Heart left ventricle (tissue), 13 donors: ENCODE results near the gene ARHGAP26.

Source experiments
- POLR2A ChIP-seq, 2 donors: fragments of 450-650 bp; IDR thresholded peaks; one replicate each; pipeline ENCODE4 v1.6.1; 2017; ENCODE audit warnings: antibody characterized with exemption in 2 of 2, mild to moderate bottlenecking in 2 of 2, moderate library complexity in 2 of 2
- TF ChIP-seq, protein P1 (sequence below), 12 donors: fragments of 200-600 bp; sonication (generic) in 4 of 12; IDR thresholded peaks; one replicate each; pipeline versions ENCODE4 v1.5.0 to v1.8.0; 2018 to 2022; ENCODE audit warnings: antibody characterized with exemption in 12 of 12, mild to moderate bottlenecking in 5 of 12
- donor health status: ischemic (EF 13 %, LVEDD 7.1; RV severe dilation, severe dysfunction).
- donor health status: DM: no; HTN: yes; CAD: no.
- donor health status: DM: no; HTN: no; CAD: no.
- donor health status: ischemic (EF 25% LVEDD 6.9; RV normal size, moderate dysfunction).
- donor health status: ischemic (EF 25% LVEDD 5.7; RV mildly dilated, moderate dysfunction).
- donor health status: ischemic (EF 35%, LVEDD 5.7; RV mildly dilated, moderate dysfunction).
- donor health status: nonischemic (EF 11% LVEDD 7.7; RV severe dilation, severe dysfunction).
- donor health status: DM: yes; HTN: yes; CAD: no.
- donor health status: PGD.
- donor health status: ischemic (EF 29% LVEDD 5.4; RV normal size, mild dysfunction).
- donor health status: nonischemic (EF 23%, LVEDD 6.1; RV moderate dilation, normal function).

DNA sequence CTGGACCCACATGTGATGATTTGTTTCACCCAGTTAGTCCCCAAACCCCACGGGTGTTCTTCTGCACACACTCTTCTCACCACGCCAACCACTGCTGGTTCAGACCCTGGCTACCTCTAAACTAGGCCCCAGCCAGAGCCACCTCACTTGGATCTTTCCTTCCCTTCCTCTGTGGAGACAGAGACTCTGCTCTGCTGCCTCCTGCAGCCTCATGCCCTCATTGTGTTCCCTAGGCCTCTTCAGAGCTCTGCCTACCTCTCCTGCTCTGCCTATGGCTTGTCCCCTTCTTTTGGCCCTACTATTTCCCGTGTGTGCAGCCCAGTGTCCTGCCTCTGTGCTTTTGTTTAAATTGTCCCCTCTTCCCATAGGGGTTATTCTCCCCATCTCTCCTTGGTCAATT is 79.7 kb downstream of the ARHGAP26 start:
- TF ChIP-seq, protein P1, sequence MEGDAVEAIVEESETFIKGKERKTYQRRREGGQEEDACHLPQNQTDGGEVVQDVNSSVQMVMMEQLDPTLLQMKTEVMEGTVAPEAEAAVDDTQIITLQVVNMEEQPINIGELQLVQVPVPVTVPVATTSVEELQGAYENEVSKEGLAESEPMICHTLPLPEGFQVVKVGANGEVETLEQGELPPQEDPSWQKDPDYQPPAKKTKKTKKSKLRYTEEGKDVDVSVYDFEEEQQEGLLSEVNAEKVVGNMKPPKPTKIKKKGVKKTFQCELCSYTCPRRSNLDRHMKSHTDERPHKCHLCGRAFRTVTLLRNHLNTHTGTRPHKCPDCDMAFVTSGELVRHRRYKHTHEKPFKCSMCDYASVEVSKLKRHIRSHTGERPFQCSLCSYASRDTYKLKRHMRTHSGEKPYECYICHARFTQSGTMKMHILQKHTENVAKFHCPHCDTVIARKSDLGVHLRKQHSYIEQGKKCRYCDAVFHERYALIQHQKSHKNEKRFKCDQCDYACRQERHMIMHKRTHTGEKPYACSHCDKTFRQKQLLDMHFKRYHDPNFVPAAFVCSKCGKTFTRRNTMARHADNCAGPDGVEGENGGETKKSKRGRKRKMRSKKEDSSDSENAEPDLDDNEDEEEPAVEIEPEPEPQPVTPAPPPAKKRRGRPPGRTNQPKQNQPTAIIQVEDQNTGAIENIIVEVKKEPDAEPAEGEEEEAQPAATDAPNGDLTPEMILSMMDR (IDR thresholded peaks at IDR 0.05) = no peak
- no peak for TF ChIP-seq POLR2A (IDR thresholded peaks at IDR 0.05)
